Liver (tissue), 9 donors: Measurements from ENCODE around the gene DNAH2. TPM values are rescaled to one million over a fixed set of nuclear protein-coding genes. Genes with fewer than 3 reads are reported as not detected.

ENCODE experiments used
- DNase-seq: peaks from one replicate; pipeline ENCODE4 v3.0.0-alpha.2; 2017; ENCODE audit warnings: low spot score
- H3K27ac ChIP-seq, 2 donors: one replicate each; pipeline ENCODE4 v1.7.0; 2013; ENCODE audit warnings: inconsistent platforms in 2 of 2, low read length in 2 of 2, control low read depth in 1 of 2, low read depth in 1 of 2, mild to moderate bottlenecking in 1 of 2
- H3K27me3 ChIP-seq, 4 donors: one replicate each; pipeline versions ENCODE4 v1.6.1 to v1.7.0; 2013; ENCODE audit warnings: low read length in 3 of 4, inconsistent platforms in 1 of 4, mild to moderate bottlenecking in 1 of 4, moderate library complexity in 1 of 4; ENCODE audit not compliant: control insufficient read depth in 4 of 4, insufficient read depth in 4 of 4
- H3K36me3 ChIP-seq, 4 donors: one replicate each; pipeline versions ENCODE4 v1.6.1 to v1.7.0; 2013; ENCODE audit warnings: low read length in 3 of 4, mild to moderate bottlenecking in 3 of 4, low read depth in 1 of 4, moderate library complexity in 1 of 4; ENCODE audit not compliant: control insufficient read depth in 4 of 4, insufficient read depth in 3 of 4
- H3K4me1 ChIP-seq, 4 donors: one replicate each; pipeline versions ENCODE4 v1.6.1 to v1.7.0; 2013; ENCODE audit warnings: low read length in 3 of 4, mild to moderate bottlenecking in 3 of 4, moderate library complexity in 1 of 4; ENCODE audit not compliant: control insufficient read depth in 4 of 4, insufficient read depth in 4 of 4
- H3K4me3 ChIP-seq, 3 donors: one replicate each; pipeline versions ENCODE4 v1.6.1 to v1.7.0; 2013; ENCODE audit warnings: low read length in 3 of 3, control low read depth in 1 of 3, low read depth in 1 of 3, mild to moderate bottlenecking in 1 of 3
- H3K9ac ChIP-seq, 2 donors: one replicate each; pipeline ENCODE4 v1.7.0; 2013; ENCODE audit warnings: low read length in 2 of 2, mild to moderate bottlenecking in 2 of 2, moderate library complexity in 2 of 2, control low read depth in 1 of 2, low read depth in 1 of 2
- H3K9me3 ChIP-seq, 4 donors: one replicate each; pipeline versions ENCODE4 v1.6.1 to v1.7.0; 2013; ENCODE audit warnings: low read length in 3 of 4; ENCODE audit not compliant: control insufficient read depth in 4 of 4
- EGR1 ChIP-seq, 2 donors: IDR thresholded peaks; 2 replicates each; pipeline ENCODE4 v1.6.1; 2016 to 2018; ENCODE audit warnings: antibody characterized with exemption in 2 of 2, low read depth in 2 of 2
- FOXA2 ChIP-seq: IDR thresholded peaks from 2 replicates; pipeline ENCODE4 v1.6.1; 2016; ENCODE audit warnings: antibody characterized with exemption
- HNF4G ChIP-seq: IDR thresholded peaks from 2 replicates; pipeline ENCODE4 v1.6.1; 2016; ENCODE audit warnings: antibody characterized with exemption
- JUND ChIP-seq, 2 donors: IDR thresholded peaks; 2 replicates each; pipeline ENCODE4 v1.6.1; 2016; ENCODE audit warnings: antibody characterized with exemption in 2 of 2
- RAD21 ChIP-seq, 2 donors: IDR thresholded peaks; 2 replicates each; pipeline ENCODE4 v1.6.1; 2016; ENCODE audit warnings: antibody characterized with exemption in 2 of 2, mild to moderate bottlenecking in 2 of 2
- SP1 ChIP-seq: IDR thresholded peaks from 2 replicates; pipeline ENCODE4 v1.6.1; 2018; ENCODE audit warnings: antibody characterized with exemption, mild to moderate bottlenecking
- TAF1 ChIP-seq: conservative IDR thresholded peaks from 2 replicates; pipeline ENCODE4 v1.6.1; 2016; ENCODE audit warnings: antibody characterized with exemption, mild to moderate bottlenecking
- YY1 ChIP-seq: IDR thresholded peaks from 2 replicates; pipeline ENCODE4 v1.6.1; 2016; ENCODE audit warnings: antibody characterized with exemption, mild to moderate bottlenecking
- WGBS: extraction: QIAGEN DNeasy Blood & Tissue Kit; methylation state at CpG from one replicate; pipeline ENCODE4 v1.1.7; 2013; 5-methylcytosine and 5-hydroxymethylcytosine counted together
- polyA plus RNA-seq, 2 donors: library from polyadenylated mRNA; stranded (reverse) in 1 of 2; unstranded in 1 of 2; fragments of 200-250 nt in 1 of 2; fragments of >200 nt in 1 of 2; fragmentation: Nextera tagmentation in 1 of 2; extraction: Ambion mirVana in 1 of 2; gene quantifications; one replicate each; pipeline versions ENCODE4 v1.2.1 to v1.2.3, GENCODE V29; 2013 to 2015
- total RNA-seq, 2 donors: library from RNA; depleted of rRNA; stranded (reverse); fragments of >200 nt; gene quantifications; one replicate each; pipeline ENCODE4 v1.2.3, GENCODE V29; 2014
- TF ChIP-seq, protein P1 (sequence below): IDR thresholded peaks from 2 replicates; pipeline ENCODE4 v1.6.1; 2016; ENCODE audit warnings: antibody characterized with exemption
- TF ChIP-seq, protein P2 (sequence below): IDR thresholded peaks from 2 replicates; pipeline ENCODE4 v1.6.1; 2016; ENCODE audit warnings: antibody characterized with exemption
- TF ChIP-seq, protein P3 (sequence below): IDR thresholded peaks from 2 replicates; pipeline ENCODE4 v1.6.1; 2016; ENCODE audit warnings: antibody characterized with exemption
- TF ChIP-seq, protein P4 (sequence below): fragments of 150-350 bp; IDR thresholded peaks from 2 replicates; pipeline ENCODE4 v1.5.1; 2017; ENCODE audit warnings: improper control_type of control experiment, low read depth, low read length; ENCODE audit not compliant: missing input control
- donor health status: healthy.
- donor health status: healthy.
- donor health status: healthy.
- donor health status: healthy.
- donor health status: healthy.

The DNAH2 gene
- total and polyA plus RNA-seq, 4 donors: under 0.01 to 0.25 (median 0.05) TPM

DNA sequence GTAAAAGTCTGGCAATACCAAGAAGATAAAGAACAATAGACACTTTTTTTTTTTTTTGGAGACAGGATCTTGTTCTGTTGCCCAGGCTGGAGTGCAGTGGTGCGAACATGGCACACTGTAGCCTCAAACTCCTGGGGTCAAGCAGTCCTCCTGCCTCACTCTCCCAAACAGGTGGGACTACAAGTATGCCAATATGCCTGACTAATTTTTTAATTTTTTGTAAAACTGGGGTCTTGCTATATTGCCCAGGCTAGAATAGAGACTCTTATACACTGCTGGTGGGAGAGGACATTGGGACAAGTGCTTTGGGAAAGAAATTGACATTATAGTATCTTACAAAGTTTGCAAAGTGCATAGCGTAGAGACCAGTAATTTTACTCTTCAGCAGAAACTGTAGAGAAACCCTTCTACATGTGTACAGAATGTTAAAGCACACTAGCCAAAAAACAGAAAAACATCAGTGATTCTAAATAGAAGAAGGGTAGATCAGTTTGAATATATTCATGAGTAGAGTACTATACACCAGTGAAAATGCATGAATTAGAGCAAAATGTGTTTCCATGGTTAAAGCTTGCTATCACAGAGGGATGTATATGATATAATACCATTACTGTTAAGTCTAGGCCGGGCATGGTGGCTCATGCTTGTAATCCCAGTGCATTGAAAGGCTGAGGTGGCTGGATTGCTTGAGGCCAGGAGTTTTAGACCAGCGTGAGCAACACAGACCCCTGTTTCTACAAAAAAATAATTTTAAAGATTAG, 19.5 kb upstream of the DNAH2 start (continued):
- TF ChIP-seq, protein P1, sequence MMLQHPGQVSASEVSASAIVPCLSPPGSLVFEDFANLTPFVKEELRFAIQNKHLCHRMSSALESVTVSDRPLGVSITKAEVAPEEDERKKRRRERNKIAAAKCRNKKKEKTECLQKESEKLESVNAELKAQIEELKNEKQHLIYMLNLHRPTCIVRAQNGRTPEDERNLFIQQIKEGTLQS: no peak
- no peak for TF ChIP-seq JUND (IDR thresholded peaks at IDR 0.05)

DNA sequence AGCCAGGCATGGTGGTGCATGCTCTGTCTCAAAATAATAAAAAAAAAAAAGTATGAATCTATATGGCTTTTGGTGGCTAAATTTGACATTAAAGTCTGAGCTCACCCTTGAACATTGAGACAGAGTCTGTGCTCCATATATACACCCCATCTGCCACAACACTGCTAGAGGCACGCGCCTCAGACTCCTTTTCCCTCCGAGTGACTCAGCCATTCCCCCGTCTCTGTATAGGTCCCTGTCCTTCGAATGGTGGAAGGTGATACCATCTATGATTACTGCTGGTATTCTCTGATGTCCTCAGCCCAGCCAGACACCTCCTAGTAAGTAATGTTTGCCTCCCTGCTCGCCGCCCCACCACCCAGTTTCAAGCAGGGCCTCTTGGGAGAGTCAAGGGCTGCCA, 17.0 kb upstream of the DNAH2 start:
- no peaks in the 10 kb centered on the region for H3K9me3 ChIP-seq
- no peak for DNase-seq
- no peak overlapping the region for H3K9ac ChIP-seq
- 98% methylated on average over 7 of the region's 7 CpGs for WGBS
- no peak overlapping the region for H3K27ac ChIP-seq
- H3K27me3 ChIP-seq: peaks cover 0 to 8% (median 2%) of the 10 kb centered on the region in 4 donors
- H3K4me3 ChIP-seq: no peak overlapping the region
- H3K4me1 ChIP-seq: peaks cover 1 to 6% (median 2%) of the 10 kb centered on the region in 4 donors
- no peak for TF ChIP-seq RAD21 (IDR thresholded peaks at IDR 0.05)
- TF ChIP-seq, protein P2, sequence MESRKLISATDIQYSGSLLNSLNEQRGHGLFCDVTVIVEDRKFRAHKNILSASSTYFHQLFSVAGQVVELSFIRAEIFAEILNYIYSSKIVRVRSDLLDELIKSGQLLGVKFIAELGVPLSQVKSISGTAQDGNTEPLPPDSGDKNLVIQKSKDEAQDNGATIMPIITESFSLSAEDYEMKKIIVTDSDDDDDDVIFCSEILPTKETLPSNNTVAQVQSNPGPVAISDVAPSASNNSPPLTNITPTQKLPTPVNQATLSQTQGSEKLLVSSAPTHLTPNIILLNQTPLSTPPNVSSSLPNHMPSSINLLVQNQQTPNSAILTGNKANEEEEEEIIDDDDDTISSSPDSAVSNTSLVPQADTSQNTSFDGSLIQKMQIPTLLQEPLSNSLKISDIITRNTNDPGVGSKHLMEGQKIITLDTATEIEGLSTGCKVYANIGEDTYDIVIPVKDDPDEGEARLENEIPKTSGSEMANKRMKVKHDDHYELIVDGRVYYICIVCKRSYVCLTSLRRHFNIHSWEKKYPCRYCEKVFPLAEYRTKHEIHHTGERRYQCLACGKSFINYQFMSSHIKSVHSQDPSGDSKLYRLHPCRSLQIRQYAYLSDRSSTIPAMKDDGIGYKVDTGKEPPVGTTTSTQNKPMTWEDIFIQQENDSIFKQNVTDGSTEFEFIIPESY: no peak
- TF ChIP-seq EGR1 (IDR thresholded peaks at IDR 0.05; ENCODE audit: low read depth in 2 of 2): no peak
- peaks cover 0 to 20% (median 10%) of the 10 kb centered on the region in 4 donors for H3K36me3 ChIP-seq

DNA sequence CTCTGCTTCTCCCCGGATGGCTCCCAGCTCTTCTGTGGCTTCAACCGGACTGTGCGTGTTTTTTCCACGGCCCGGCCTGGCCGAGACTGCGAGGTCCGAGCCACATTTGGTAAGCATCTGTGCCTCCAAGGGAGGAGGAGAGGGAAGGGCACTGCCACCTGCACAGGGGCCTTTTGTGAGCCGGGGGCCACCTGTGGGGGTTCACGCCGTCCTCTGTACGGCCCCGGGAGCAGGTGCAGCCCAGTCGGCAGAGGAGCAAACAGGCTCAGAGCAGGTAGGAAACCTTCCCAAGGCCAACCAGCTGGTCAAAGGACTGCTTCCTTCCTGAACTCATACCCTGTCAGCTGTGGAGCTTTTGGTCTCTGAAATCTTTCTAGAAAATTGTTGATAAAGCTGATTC, 15.9 kb upstream of the DNAH2 start:
- no peak for DNase-seq
- H3K36me3 ChIP-seq: peaks cover 0 to 16% (median 7%) of the 10 kb centered on the region in 4 donors
- H3K27ac ChIP-seq: no peak overlapping the region
- TF ChIP-seq SP1 (no peak), RAD21 (IDR thresholded peaks at IDR 0.05) (no peak), TAF1 (no peak), HNF4G (no peak), FOXA2 (no peak), YY1 (no peak), JUND (IDR thresholded peaks at IDR 0.05) (no peak)
- TF ChIP-seq, protein P2: no peak
- TF ChIP-seq, protein P3, sequence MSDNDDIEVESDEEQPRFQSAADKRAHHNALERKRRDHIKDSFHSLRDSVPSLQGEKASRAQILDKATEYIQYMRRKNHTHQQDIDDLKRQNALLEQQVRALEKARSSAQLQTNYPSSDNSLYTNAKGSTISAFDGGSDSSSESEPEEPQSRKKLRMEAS: no peak
- TF ChIP-seq, protein P4, sequence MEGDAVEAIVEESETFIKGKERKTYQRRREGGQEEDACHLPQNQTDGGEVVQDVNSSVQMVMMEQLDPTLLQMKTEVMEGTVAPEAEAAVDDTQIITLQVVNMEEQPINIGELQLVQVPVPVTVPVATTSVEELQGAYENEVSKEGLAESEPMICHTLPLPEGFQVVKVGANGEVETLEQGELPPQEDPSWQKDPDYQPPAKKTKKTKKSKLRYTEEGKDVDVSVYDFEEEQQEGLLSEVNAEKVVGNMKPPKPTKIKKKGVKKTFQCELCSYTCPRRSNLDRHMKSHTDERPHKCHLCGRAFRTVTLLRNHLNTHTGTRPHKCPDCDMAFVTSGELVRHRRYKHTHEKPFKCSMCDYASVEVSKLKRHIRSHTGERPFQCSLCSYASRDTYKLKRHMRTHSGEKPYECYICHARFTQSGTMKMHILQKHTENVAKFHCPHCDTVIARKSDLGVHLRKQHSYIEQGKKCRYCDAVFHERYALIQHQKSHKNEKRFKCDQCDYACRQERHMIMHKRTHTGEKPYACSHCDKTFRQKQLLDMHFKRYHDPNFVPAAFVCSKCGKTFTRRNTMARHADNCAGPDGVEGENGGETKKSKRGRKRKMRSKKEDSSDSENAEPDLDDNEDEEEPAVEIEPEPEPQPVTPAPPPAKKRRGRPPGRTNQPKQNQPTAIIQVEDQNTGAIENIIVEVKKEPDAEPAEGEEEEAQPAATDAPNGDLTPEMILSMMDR: no peak
- no peak overlapping the region for H3K9ac ChIP-seq
- no peak overlapping the region for H3K4me3 ChIP-seq
- peaks cover 1 to 6% (median 2%) of the 10 kb centered on the region in 4 donors for H3K4me1 ChIP-seq
- 96% methylated on average over 14 of the region's 14 CpGs for WGBS
- peaks cover 0 to 11% (median 5%) of the 10 kb centered on the region in 4 donors for H3K27me3 ChIP-seq
- H3K9me3 ChIP-seq: no peaks in the 10 kb centered on the region
